Measurements from ENCODE around the gene MRPL10. TPM values are rescaled to one million over a fixed set of nuclear protein-coding genes. Genes with fewer than 3 reads are reported as not detected.

Gene MRPL10
- polyA plus RNA-seq, 2 donors = 17.5 to 30.4 TPM

GRCh38 chr17:47808830-47809480, 22.4 kb downstream of the MRPL10 start:
- Histone ChIP-seq H3K27ac (ENCODE audit: low read depth in 2 of 2, low read length in 1 of 2) (no peak overlapping the region), H3K36me3 (ENCODE audit: control insufficient read depth in 2 of 2, insufficient read depth in 2 of 2, low read length in 1 of 2) (peaks cover 0 to 8% of the 10 kb centered on the region in 2 donors), H3K27me3 (ENCODE audit: control insufficient read depth in 1 of 2, insufficient read depth in 2 of 2, low read length in 2 of 2) (no peaks in the 10 kb centered on the region), H3K9me3 (ENCODE audit: control insufficient read depth in 2 of 2, insufficient read depth in 1 of 2, low read depth in 1 of 2, low read length in 1 of 2) (no peaks in the 10 kb centered on the region), H3K4me1 (ENCODE audit: control insufficient read depth in 2 of 2, insufficient read depth in 2 of 2, low read length in 1 of 2) (peaks cover 5 to 12% of the 10 kb centered on the region in 2 donors), H3K4me3 (ENCODE audit: low read depth in 1 of 2, low read length in 2 of 2) (no peak overlapping the region)
- WGBS, 2 donors = 93 to 95% methylated on average over 22 of the region's 22 CpGs

- Histone ChIP-seq H3K27ac (ENCODE audit: low read depth in 2 of 2, low read length in 1 of 2) (no peak overlapping the region), H3K4me1 (ENCODE audit: control insufficient read depth in 2 of 2, insufficient read depth in 2 of 2, low read length in 1 of 2) (peaks cover 5 to 12% of the 10 kb centered on the region in 2 donors), H3K27me3 (ENCODE audit: control insufficient read depth in 1 of 2, insufficient read depth in 2 of 2, low read length in 2 of 2) (no peaks in the 10 kb centered on the region), H3K9me3 (ENCODE audit: control insufficient read depth in 2 of 2, insufficient read depth in 1 of 2, low read depth in 1 of 2, low read length in 1 of 2) (no peaks in the 10 kb centered on the region), H3K36me3 (ENCODE audit: control insufficient read depth in 2 of 2, insufficient read depth in 2 of 2, low read length in 1 of 2) (peaks cover 0 to 8% of the 10 kb centered on the region in 2 donors), H3K4me3 (ENCODE audit: low read depth in 1 of 2, low read length in 2 of 2) (no peak overlapping the region)
- WGBS, 2 donors = 89 to 96% methylated on average over 20 of the region's 20 CpGs
Measured at GRCh38 chr17:47808036-47808829, 23.1 kb downstream of the MRPL10 start.

GRCh38 chr17:47807421-47807820, 23.9 kb downstream of the MRPL10 start:
- 81 to 91% methylated on average over 11 of the region's 11 CpGs for WGBS, 2 donors
- Histone ChIP-seq H3K27me3 (ENCODE audit: control insufficient read depth in 1 of 2, insufficient read depth in 2 of 2, low read length in 2 of 2) (no peaks in the 10 kb centered on the region), H3K4me3 (ENCODE audit: low read depth in 1 of 2, low read length in 2 of 2) (no peak overlapping the region), H3K4me1 (ENCODE audit: control insufficient read depth in 2 of 2, insufficient read depth in 2 of 2, low read length in 1 of 2) (peaks cover 5 to 12% of the 10 kb centered on the region in 2 donors), H3K9me3 (ENCODE audit: control insufficient read depth in 2 of 2, insufficient read depth in 1 of 2, low read depth in 1 of 2, low read length in 1 of 2) (no peaks in the 10 kb centered on the region), H3K36me3 (ENCODE audit: control insufficient read depth in 2 of 2, insufficient read depth in 2 of 2, low read length in 1 of 2) (peaks cover 0 to 8% of the 10 kb centered on the region in 2 donors), H3K27ac (ENCODE audit: low read depth in 2 of 2, low read length in 1 of 2) (no peak overlapping the region)

- Histone ChIP-seq H3K27me3 (ENCODE audit: control insufficient read depth in 1 of 2, insufficient read depth in 2 of 2, low read length in 2 of 2) (no peaks in the 10 kb centered on the region), H3K27ac (ENCODE audit: low read depth in 2 of 2, low read length in 1 of 2) (no peak overlapping the region), H3K4me1 (ENCODE audit: control insufficient read depth in 2 of 2, insufficient read depth in 2 of 2, low read length in 1 of 2) (peaks cover 5 to 12% of the 10 kb centered on the region in 2 donors), H3K36me3 (ENCODE audit: control insufficient read depth in 2 of 2, insufficient read depth in 2 of 2, low read length in 1 of 2) (peaks cover 0 to 8% of the 10 kb centered on the region in 2 donors), H3K4me3 (ENCODE audit: low read depth in 1 of 2, low read length in 2 of 2) (no peak overlapping the region), H3K9me3 (ENCODE audit: control insufficient read depth in 2 of 2, insufficient read depth in 1 of 2, low read depth in 1 of 2, low read length in 1 of 2) (no peaks in the 10 kb centered on the region)
- WGBS, 2 donors = 88 to 91% methylated on average over 9 of the region's 9 CpGs
Measured at GRCh38 chr17:47806913-47807255, 24.5 kb downstream of the MRPL10 start.

- H3K36me3 ChIP-seq (ENCODE audit: control insufficient read depth in 2 of 2, insufficient read depth in 2 of 2, low read length in 1 of 2) = peaks cover 0 to 8% of the 10 kb centered on the region in 2 donors
- peaks cover 5 to 12% of the 10 kb centered on the region in 2 donors for H3K4me1 ChIP-seq (ENCODE audit: control insufficient read depth in 2 of 2, insufficient read depth in 2 of 2, low read length in 1 of 2)
- H3K27ac ChIP-seq (ENCODE audit: low read depth in 2 of 2, low read length in 1 of 2) = no peak overlapping the region
- no peaks in the 10 kb centered on the region for H3K9me3 ChIP-seq (ENCODE audit: control insufficient read depth in 2 of 2, insufficient read depth in 1 of 2, low read depth in 1 of 2, low read length in 1 of 2)
- H3K27me3 ChIP-seq (ENCODE audit: control insufficient read depth in 1 of 2, insufficient read depth in 2 of 2, low read length in 2 of 2) = no peaks in the 10 kb centered on the region
- WGBS, 2 donors = 90 to 92% methylated on average over 16 of the region's 16 CpGs
- H3K4me3 ChIP-seq (ENCODE audit: low read depth in 1 of 2, low read length in 2 of 2) = no peak overlapping the region
Measured at GRCh38 chr17:47806026-47806912, 25.1 kb downstream of the MRPL10 start.

GRCh38 chr17:47804461-47804860, 26.9 kb downstream of the MRPL10 start:
- Histone ChIP-seq H3K36me3 (ENCODE audit: control insufficient read depth in 2 of 2, insufficient read depth in 2 of 2, low read length in 1 of 2) (peaks cover 0 to 8% of the 10 kb centered on the region in 2 donors), H3K4me1 (ENCODE audit: control insufficient read depth in 2 of 2, insufficient read depth in 2 of 2, low read length in 1 of 2) (peaks cover 4 to 6% of the 10 kb centered on the region in 2 donors), H3K27me3 (ENCODE audit: control insufficient read depth in 1 of 2, insufficient read depth in 2 of 2, low read length in 2 of 2) (no peaks in the 10 kb centered on the region), H3K4me3 (ENCODE audit: low read depth in 1 of 2, low read length in 2 of 2) (no peak overlapping the region), H3K9me3 (ENCODE audit: control insufficient read depth in 2 of 2, insufficient read depth in 1 of 2, low read depth in 1 of 2, low read length in 1 of 2) (no peaks in the 10 kb centered on the region), H3K27ac (ENCODE audit: low read depth in 2 of 2, low read length in 1 of 2) (no peak overlapping the region)
- WGBS, 2 donors = 67 to 75% methylated on average over 3 of the region's 3 CpGs

GRCh38 chr17:47803751-47804150, 27.6 kb downstream of the MRPL10 start:
- Histone ChIP-seq H3K4me3 (ENCODE audit: low read depth in 1 of 2, low read length in 2 of 2) (no peak overlapping the region), H3K27ac (ENCODE audit: low read depth in 2 of 2, low read length in 1 of 2) (no peak overlapping the region), H3K9me3 (ENCODE audit: control insufficient read depth in 2 of 2, insufficient read depth in 1 of 2, low read depth in 1 of 2, low read length in 1 of 2) (no peaks in the 10 kb centered on the region), H3K27me3 (ENCODE audit: control insufficient read depth in 1 of 2, insufficient read depth in 2 of 2, low read length in 2 of 2) (no peaks in the 10 kb centered on the region), H3K36me3 (ENCODE audit: control insufficient read depth in 2 of 2, insufficient read depth in 2 of 2, low read length in 1 of 2) (peaks cover 0 to 5% of the 10 kb centered on the region in 2 donors), H3K4me1 (ENCODE audit: control insufficient read depth in 2 of 2, insufficient read depth in 2 of 2, low read length in 1 of 2) (no peaks in the 10 kb centered on the region)
- WGBS, 2 donors = 76 to 80% methylated on average over 6 of the region's 6 CpGs

- H3K9me3 ChIP-seq (ENCODE audit: control insufficient read depth in 2 of 2, insufficient read depth in 1 of 2, low read depth in 1 of 2, low read length in 1 of 2) = no peaks in the 10 kb centered on the region
- H3K36me3 ChIP-seq (ENCODE audit: control insufficient read depth in 2 of 2, insufficient read depth in 2 of 2, low read length in 1 of 2) = peaks cover 0 to 4% of the 10 kb centered on the region in 2 donors
- no peak overlapping the region for H3K4me3 ChIP-seq (ENCODE audit: low read depth in 1 of 2, low read length in 2 of 2)
- 57 to 69% methylated on average over 5 of the region's 5 CpGs for WGBS, 2 donors
- H3K27ac ChIP-seq (ENCODE audit: low read depth in 2 of 2, low read length in 1 of 2) = no peak overlapping the region
- no peaks in the 10 kb centered on the region for H3K4me1 ChIP-seq (ENCODE audit: control insufficient read depth in 2 of 2, insufficient read depth in 2 of 2, low read length in 1 of 2)
- no peaks in the 10 kb centered on the region for H3K27me3 ChIP-seq (ENCODE audit: control insufficient read depth in 1 of 2, insufficient read depth in 2 of 2, low read length in 2 of 2)
Measured at GRCh38 chr17:47803201-47803600, 28.1 kb downstream of the MRPL10 start.

- Histone ChIP-seq H3K4me1 (ENCODE audit: control insufficient read depth in 2 of 2, insufficient read depth in 2 of 2, low read length in 1 of 2) (no peaks in the 10 kb centered on the region), H3K9me3 (ENCODE audit: control insufficient read depth in 2 of 2, insufficient read depth in 1 of 2, low read depth in 1 of 2, low read length in 1 of 2) (no peaks in the 10 kb centered on the region), H3K4me3 (ENCODE audit: low read depth in 1 of 2, low read length in 2 of 2) (no peak overlapping the region), H3K36me3 (ENCODE audit: control insufficient read depth in 2 of 2, insufficient read depth in 2 of 2, low read length in 1 of 2) (peaks cover 0 to 1% of the 10 kb centered on the region in 2 donors), H3K27ac (ENCODE audit: low read depth in 2 of 2, low read length in 1 of 2) (no peak overlapping the region), H3K27me3 (ENCODE audit: control insufficient read depth in 1 of 2, insufficient read depth in 2 of 2, low read length in 2 of 2) (no peaks in the 10 kb centered on the region)
- 29 to 33% methylated on average over 9 of the region's 9 CpGs for WGBS, 2 donors
Measured at GRCh38 chr17:47802341-47803022, 28.9 kb downstream of the MRPL10 start.
